ENCODE data around the gene CIITA. TPM values are rescaled to one million over a fixed set of nuclear protein-coding genes. Genes with fewer than 3 reads are reported as not detected.

CIITA gene
- total RNA-seq, 1 experiment from 2014 or later, result 0.26 TPM

- TF ChIP-seq, protein P1, sequence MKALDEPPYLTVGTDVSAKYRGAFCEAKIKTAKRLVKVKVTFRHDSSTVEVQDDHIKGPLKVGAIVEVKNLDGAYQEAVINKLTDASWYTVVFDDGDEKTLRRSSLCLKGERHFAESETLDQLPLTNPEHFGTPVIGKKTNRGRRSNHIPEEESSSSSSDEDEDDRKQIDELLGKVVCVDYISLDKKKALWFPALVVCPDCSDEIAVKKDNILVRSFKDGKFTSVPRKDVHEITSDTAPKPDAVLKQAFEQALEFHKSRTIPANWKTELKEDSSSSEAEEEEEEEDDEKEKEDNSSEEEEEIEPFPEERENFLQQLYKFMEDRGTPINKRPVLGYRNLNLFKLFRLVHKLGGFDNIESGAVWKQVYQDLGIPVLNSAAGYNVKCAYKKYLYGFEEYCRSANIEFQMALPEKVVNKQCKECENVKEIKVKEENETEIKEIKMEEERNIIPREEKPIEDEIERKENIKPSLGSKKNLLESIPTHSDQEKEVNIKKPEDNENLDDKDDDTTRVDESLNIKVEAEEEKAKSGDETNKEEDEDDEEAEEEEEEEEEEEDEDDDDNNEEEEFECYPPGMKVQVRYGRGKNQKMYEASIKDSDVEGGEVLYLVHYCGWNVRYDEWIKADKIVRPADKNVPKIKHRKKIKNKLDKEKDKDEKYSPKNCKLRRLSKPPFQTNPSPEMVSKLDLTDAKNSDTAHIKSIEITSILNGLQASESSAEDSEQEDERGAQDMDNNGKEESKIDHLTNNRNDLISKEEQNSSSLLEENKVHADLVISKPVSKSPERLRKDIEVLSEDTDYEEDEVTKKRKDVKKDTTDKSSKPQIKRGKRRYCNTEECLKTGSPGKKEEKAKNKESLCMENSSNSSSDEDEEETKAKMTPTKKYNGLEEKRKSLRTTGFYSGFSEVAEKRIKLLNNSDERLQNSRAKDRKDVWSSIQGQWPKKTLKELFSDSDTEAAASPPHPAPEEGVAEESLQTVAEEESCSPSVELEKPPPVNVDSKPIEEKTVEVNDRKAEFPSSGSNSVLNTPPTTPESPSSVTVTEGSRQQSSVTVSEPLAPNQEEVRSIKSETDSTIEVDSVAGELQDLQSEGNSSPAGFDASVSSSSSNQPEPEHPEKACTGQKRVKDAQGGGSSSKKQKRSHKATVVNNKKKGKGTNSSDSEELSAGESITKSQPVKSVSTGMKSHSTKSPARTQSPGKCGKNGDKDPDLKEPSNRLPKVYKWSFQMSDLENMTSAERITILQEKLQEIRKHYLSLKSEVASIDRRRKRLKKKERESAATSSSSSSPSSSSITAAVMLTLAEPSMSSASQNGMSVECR (CRISPR knock-in tag; IDR thresholded peaks at IDR 0.05; ENCODE audit: borderline replicate concordance), result no peak
- TF ChIP-seq, protein P2, sequence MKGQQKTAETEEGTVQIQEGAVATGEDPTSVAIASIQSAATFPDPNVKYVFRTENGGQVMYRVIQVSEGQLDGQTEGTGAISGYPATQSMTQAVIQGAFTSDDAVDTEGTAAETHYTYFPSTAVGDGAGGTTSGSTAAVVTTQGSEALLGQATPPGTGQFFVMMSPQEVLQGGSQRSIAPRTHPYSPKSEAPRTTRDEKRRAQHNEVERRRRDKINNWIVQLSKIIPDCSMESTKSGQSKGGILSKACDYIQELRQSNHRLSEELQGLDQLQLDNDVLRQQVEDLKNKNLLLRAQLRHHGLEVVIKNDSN (CRISPR knock-in tag; IDR thresholded peaks at IDR 0.05), result no peak
- TF ChIP-seq FOXP1 (CRISPR knock-in tag; IDR thresholded peaks at IDR 0.05; ENCODE audit: borderline replicate concordance) (no peak), ZNF232 (CRISPR knock-in tag; IDR thresholded peaks at IDR 0.05) (no peak)
Observed at GRCh38 chr16:10862438-10862837, 14.6 kb upstream of the CIITA start (continued).

GRCh38 chr16:10865991-10866966 lies 10.7 kb upstream of the CIITA start:
- H3K36me3 Mint-ChIP-seq, result no peaks in the 10 kb centered on the region
- TF ChIP-seq CREB1 (CRISPR knock-in tag; IDR thresholded peaks at IDR 0.05) (no peak), FOXJ3 (CRISPR knock-in tag; IDR thresholded peaks at IDR 0.05; ENCODE audit: borderline replicate concordance) (no peak), TEAD1 (CRISPR knock-in tag; IDR thresholded peaks at IDR 0.05) (no peak), TP53 (CRISPR knock-in tag; IDR thresholded peaks at IDR 0.05) (no peak), ZNF317 (CRISPR knock-in tag; IDR thresholded peaks at IDR 0.05; ENCODE audit: borderline replicate concordance, low read depth) (no peak), IRF2 (CRISPR knock-in tag; IDR thresholded peaks at IDR 0.05; ENCODE audit: borderline replicate concordance, low read depth) (no peak), USF2 (CRISPR knock-in tag; IDR thresholded peaks at IDR 0.05) (no peak), JAZF1 (CRISPR knock-in tag; IDR thresholded peaks at IDR 0.05) (no peak), MYBL2 (CRISPR knock-in tag; IDR thresholded peaks at IDR 0.05) (no peak), RORB (CRISPR knock-in tag; IDR thresholded peaks at IDR 0.05) (no peak), GRHL2 (CRISPR knock-in tag; IDR thresholded peaks at IDR 0.05; ENCODE audit: insufficient replicate concordance, severe bottlenecking) (no peak)
- TF ChIP-seq, protein P3, sequence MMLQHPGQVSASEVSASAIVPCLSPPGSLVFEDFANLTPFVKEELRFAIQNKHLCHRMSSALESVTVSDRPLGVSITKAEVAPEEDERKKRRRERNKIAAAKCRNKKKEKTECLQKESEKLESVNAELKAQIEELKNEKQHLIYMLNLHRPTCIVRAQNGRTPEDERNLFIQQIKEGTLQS (CRISPR knock-in tag; conservative IDR thresholded peaks at IDR 0.05), result no peak
- TF ChIP-seq, protein P4, sequence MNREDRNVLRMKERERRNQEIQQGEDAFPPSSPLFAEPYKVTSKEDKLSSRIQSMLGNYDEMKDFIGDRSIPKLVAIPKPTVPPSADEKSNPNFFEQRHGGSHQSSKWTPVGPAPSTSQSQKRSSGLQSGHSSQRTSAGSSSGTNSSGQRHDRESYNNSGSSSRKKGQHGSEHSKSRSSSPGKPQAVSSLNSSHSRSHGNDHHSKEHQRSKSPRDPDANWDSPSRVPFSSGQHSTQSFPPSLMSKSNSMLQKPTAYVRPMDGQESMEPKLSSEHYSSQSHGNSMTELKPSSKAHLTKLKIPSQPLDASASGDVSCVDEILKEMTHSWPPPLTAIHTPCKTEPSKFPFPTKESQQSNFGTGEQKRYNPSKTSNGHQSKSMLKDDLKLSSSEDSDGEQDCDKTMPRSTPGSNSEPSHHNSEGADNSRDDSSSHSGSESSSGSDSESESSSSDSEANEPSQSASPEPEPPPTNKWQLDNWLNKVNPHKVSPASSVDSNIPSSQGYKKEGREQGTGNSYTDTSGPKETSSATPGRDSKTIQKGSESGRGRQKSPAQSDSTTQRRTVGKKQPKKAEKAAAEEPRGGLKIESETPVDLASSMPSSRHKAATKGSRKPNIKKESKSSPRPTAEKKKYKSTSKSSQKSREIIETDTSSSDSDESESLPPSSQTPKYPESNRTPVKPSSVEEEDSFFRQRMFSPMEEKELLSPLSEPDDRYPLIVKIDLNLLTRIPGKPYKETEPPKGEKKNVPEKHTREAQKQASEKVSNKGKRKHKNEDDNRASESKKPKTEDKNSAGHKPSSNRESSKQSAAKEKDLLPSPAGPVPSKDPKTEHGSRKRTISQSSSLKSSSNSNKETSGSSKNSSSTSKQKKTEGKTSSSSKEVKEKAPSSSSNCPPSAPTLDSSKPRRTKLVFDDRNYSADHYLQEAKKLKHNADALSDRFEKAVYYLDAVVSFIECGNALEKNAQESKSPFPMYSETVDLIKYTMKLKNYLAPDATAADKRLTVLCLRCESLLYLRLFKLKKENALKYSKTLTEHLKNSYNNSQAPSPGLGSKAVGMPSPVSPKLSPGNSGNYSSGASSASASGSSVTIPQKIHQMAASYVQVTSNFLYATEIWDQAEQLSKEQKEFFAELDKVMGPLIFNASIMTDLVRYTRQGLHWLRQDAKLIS (CRISPR knock-in tag; IDR thresholded peaks at IDR 0.05; ENCODE audit: borderline replicate concordance), result no peak
- TF ChIP-seq, protein P5, sequence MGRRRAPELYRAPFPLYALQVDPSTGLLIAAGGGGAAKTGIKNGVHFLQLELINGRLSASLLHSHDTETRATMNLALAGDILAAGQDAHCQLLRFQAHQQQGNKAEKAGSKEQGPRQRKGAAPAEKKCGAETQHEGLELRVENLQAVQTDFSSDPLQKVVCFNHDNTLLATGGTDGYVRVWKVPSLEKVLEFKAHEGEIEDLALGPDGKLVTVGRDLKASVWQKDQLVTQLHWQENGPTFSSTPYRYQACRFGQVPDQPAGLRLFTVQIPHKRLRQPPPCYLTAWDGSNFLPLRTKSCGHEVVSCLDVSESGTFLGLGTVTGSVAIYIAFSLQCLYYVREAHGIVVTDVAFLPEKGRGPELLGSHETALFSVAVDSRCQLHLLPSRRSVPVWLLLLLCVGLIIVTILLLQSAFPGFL (CRISPR knock-in tag; IDR thresholded peaks at IDR 0.05; ENCODE audit: borderline replicate concordance), result no peak
- TF ChIP-seq, protein P6, sequence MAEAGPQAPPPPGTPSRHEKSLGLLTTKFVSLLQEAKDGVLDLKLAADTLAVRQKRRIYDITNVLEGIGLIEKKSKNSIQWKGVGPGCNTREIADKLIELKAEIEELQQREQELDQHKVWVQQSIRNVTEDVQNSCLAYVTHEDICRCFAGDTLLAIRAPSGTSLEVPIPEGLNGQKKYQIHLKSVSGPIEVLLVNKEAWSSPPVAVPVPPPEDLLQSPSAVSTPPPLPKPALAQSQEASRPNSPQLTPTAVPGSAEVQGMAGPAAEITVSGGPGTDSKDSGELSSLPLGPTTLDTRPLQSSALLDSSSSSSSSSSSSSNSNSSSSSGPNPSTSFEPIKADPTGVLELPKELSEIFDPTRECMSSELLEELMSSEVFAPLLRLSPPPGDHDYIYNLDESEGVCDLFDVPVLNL (CRISPR knock-in tag; IDR thresholded peaks at IDR 0.05; ENCODE audit: borderline replicate concordance, low read depth), result no peak
- CTCF ChIA-PET, result no interaction called here
- no peaks in the 10 kb centered on the region for H3K27me3 Mint-ChIP-seq (ENCODE audit: low read depth)
- H3K4me3 Mint-ChIP-seq, result no peak overlapping the region
- no peaks in the 10 kb centered on the region for H3K9me3 Mint-ChIP-seq
- POLR2A ChIA-PET, result no interaction called here
- DNase-seq (ENCODE audit: low spot score) (no peak), ATAC-seq (no peak)
- H3K27ac Mint-ChIP-seq, result no peak overlapping the region
- peaks cover 6% of the 10 kb centered on the region for H3K4me1 Mint-ChIP-seq
